K562 (cell line): ENCODE results near the gene ZBTB20. TPM values are rescaled to one million over a fixed set of nuclear protein-coding genes. Genes with fewer than 3 reads are reported as not detected.

Experiments
- ATAC-seq: fragments of 200-7000 bp; cut with Tn5 transposase; 3 replicates; pipeline ENCODE4 v1.9.1; 2020; ENCODE audit warnings: moderate library complexity
- BruUV-seq: library from RNA; stranded (reverse); fragments of 400-500 nt; replicated peaks from 2 replicates; lab custom pipeline; 2021; lab: Mats Ljungman, UMichigan
- CTCF ChIA-PET: fragments of 300-600 bp; formaldehyde crosslinking; extraction: SDS; loops from one replicate; lab custom pipeline; 2021; ENCODE audit warnings: low intra/inter-chr PET ratio; lab: Yijun Ruan, JAX
- POLR2A ChIA-PET: fragments of 300-600, 350-650 bp; sonication (Branson Sonifier 250); formaldehyde crosslinking; extraction: SDS; loops from one replicate; lab custom pipeline; 2021; ENCODE audit warnings: antibody characterized with exemption, inconsistent platforms; lab: Yijun Ruan, JAX
- DNase-seq, 4 experiments: peaks; one replicate each; pipeline versions ENCODE4 v3.0.0 to v3.0.0-alpha.2; 2011 to 2018; ENCODE audit warnings: low spot score in 3 of 4, mixed read lengths in 3 of 4; ENCODE audit errors: extremely low read depth in 1 of 4
- FAIRE-seq: peaks from 2 replicates; lab custom pipeline; 2011; peaks lifted over from hg19 to GRCh38; lab: Jason Lieb, UNC
- H2AFZ ChIP-seq: 2 replicates; pipeline ENCODE4 v1.6.0; 2011; ENCODE audit warnings: low read depth, low read length, control low read depth, inconsistent platforms
- H3K27ac ChIP-seq: fragments of 200-600 bp; 3 replicates; pipeline ENCODE4 v1.8.0; 2011; ENCODE audit warnings: low read depth, mild to moderate bottlenecking, control low read depth, inconsistent platforms, low read length, moderate library complexity, mixed read lengths; ENCODE audit errors: extremely low read depth
- H3K27me3 ChIP-seq, 2 experiments: fragments of 300-600 bp in 1 of 2; 2 replicates in 1 of 2; 3 replicates in 1 of 2; pipeline versions ENCODE4 v1.6.0 to v1.8.0; 2011; ENCODE audit warnings: inconsistent platforms in 2 of 2, low read length in 2 of 2, mild to moderate bottlenecking in 1 of 2, mixed read lengths in 1 of 2, moderate library complexity in 1 of 2; ENCODE audit not compliant: control insufficient read depth in 2 of 2, insufficient read depth in 2 of 2
- H3K36me3 ChIP-seq: fragments of 300-600 bp; 3 replicates; pipeline ENCODE4 v1.8.0; 2011; ENCODE audit warnings: mild to moderate bottlenecking, low read length, inconsistent platforms; ENCODE audit not compliant: control insufficient read depth, insufficient read depth
- H3K4me1 ChIP-seq, 2 experiments: fragments of 200-600 bp in 1 of 2; replicated peaks in 1 of 2; 2 replicates in 1 of 2; 3 replicates in 1 of 2; pipeline versions ENCODE4 v1.5.1 to v1.8.0; 2011; ENCODE audit warnings: inconsistent platforms in 2 of 2, low read length in 2 of 2, mild to moderate bottlenecking in 1 of 2, mixed read lengths in 1 of 2, moderate library complexity in 1 of 2; ENCODE audit not compliant: control insufficient read depth in 2 of 2, insufficient read depth in 2 of 2
- H3K4me2 ChIP-seq: 2 replicates; pipeline ENCODE4 v1.6.1; 2011; ENCODE audit warnings: low read length, control low read depth, inconsistent platforms, mixed read lengths; ENCODE audit not compliant: insufficient read depth
- H3K4me3 ChIP-seq: fragments of 200-600 bp; sonication (generic), shearing (Covaris generic); 2 replicates; pipeline ENCODE4 v1.5.1; 2016; ENCODE audit warnings: control low read depth, inconsistent platforms
- H3K79me2 ChIP-seq: fragments of 200-600 bp; 3 replicates; pipeline ENCODE4 v1.8.0; 2011; ENCODE audit warnings: low read length, inconsistent platforms; ENCODE audit not compliant: control insufficient read depth, insufficient read depth
- H3K9ac ChIP-seq, 2 experiments: 2 replicates each; pipeline versions ENCODE4 v1.6.0 to v1.6.1; 2011; ENCODE audit warnings: low read depth in 2 of 2, low read length in 2 of 2, control low read depth in 1 of 2, inconsistent platforms in 1 of 2, mild to moderate bottlenecking in 1 of 2, mixed read lengths in 1 of 2; ENCODE audit not compliant: insufficient read depth in 1 of 2
- H3K9me1 ChIP-seq: one replicate; pipeline ENCODE4 v1.6.0; 2011; ENCODE audit warnings: inconsistent platforms, mild to moderate bottlenecking, low read length, moderate library complexity; ENCODE audit not compliant: control insufficient read depth, insufficient read depth
- H3K9me3 ChIP-seq: replicated peaks from 2 replicates; pipeline ENCODE4 v1.5.1; 2011; ENCODE audit warnings: low read depth, low read length, inconsistent platforms; ENCODE audit not compliant: control insufficient read depth, insufficient read depth
- H4K20me1 ChIP-seq: replicated peaks from 2 replicates; pipeline ENCODE4 v1.6.1; 2011; ENCODE audit warnings: low read length, inconsistent platforms, mixed read lengths; ENCODE audit not compliant: control insufficient read depth, insufficient read depth
- ATF4 ChIP-seq: fragments of 450-650 bp; formaldehyde crosslinking; IDR thresholded peaks from 2 replicates; pipeline ENCODE4 v1.4.0; 2022; ENCODE audit warnings: mild to moderate bottlenecking, moderate library complexity
- ATF6 ChIP-seq: sonication (generic); formaldehyde crosslinking; IDR thresholded peaks from 2 replicates; pipeline ENCODE4 v1.4.0; 2020; ENCODE audit warnings: mild to moderate bottlenecking, missing genetic modification reagents
- DDX20 ChIP-seq: fragments of 450-650 bp; IDR thresholded peaks from 2 replicates; pipeline ENCODE4 v1.6.1; 2016; ENCODE audit warnings: missing genetic modification characterization, low read depth, mild to moderate bottlenecking, missing compliant biosample characterization, moderate library complexity
- DNMT1 ChIP-seq: fragments of 450-650 bp; IDR thresholded peaks from 2 replicates; pipeline ENCODE4 v1.6.1; 2016; ENCODE audit warnings: antibody characterized with exemption, mild to moderate bottlenecking
- HLTF ChIP-seq: fragments of 450-650 bp; IDR thresholded peaks from 2 replicates; pipeline ENCODE4 v1.6.1; 2016
- HNRNPUL1 ChIP-seq: fragments of 200-400 bp; formaldehyde crosslinking; IDR thresholded peaks from 2 replicates; pipeline ENCODE4 v1.6.1; 2017; ENCODE audit warnings: low read length
- LARP7 ChIP-seq: fragments of 450-650 bp; IDR thresholded peaks from 2 replicates; pipeline ENCODE4 v1.6.1; 2016
- MYNN ChIP-seq, 2 experiments: sonication (generic); formaldehyde crosslinking in 1 of 2; IDR thresholded peaks; 2 replicates each; pipeline versions ENCODE4 v1.5.0 to v1.6.1; 2016 to 2020; ENCODE audit warnings: antibody characterized with exemption in 1 of 2, missing genetic modification reagents in 1 of 2
- NFIX ChIP-seq: fragments of 250-450 bp; sonication (Bioruptor Pico); IDR thresholded peaks from 2 replicates; pipeline ENCODE4 v1.4.0; 2020; ENCODE audit warnings: low read depth, mild to moderate bottlenecking, moderate library complexity
- RBM14 ChIP-seq: fragments of 200-400 bp; formaldehyde crosslinking; IDR thresholded peaks from 2 replicates; pipeline ENCODE4 v1.6.1; 2018; ENCODE audit warnings: low read depth, mild to moderate bottlenecking, low read length, moderate library complexity, borderline replicate concordance; ENCODE audit not compliant: insufficient read depth
- SREBF1 ChIP-seq: fragments of 150-350 bp; IDR thresholded peaks from 2 replicates; pipeline ENCODE4 v1.6.1; 2014; ENCODE audit warnings: antibody characterized with exemption, low read depth, low read length, borderline replicate concordance
- STAT5B ChIP-seq: fragments of 250-450 bp; sonication (Bioruptor Pico); IDR thresholded peaks from 2 replicates; pipeline ENCODE4 v1.8.0; 2021; ENCODE audit warnings: mild to moderate bottlenecking, inconsistent platforms
- TEAD4 ChIP-seq, 2 experiments: sonication (generic) in 1 of 2; formaldehyde crosslinking in 1 of 2; IDR thresholded peaks; 2 replicates each; pipeline versions ENCODE4 v1.6.1 to v1.8.0; 2012 to 2022; ENCODE audit warnings: borderline replicate concordance in 1 of 2, inconsistent platforms in 1 of 2, low read length in 1 of 2, mild to moderate bottlenecking in 1 of 2, missing genetic modification reagents in 1 of 2
- TRIM25 ChIP-seq: fragments of 450-650 bp; IDR thresholded peaks from 2 replicates; pipeline ENCODE4 v1.7.0; 2016; ENCODE audit warnings: borderline replicate concordance
- ZC3H8 ChIP-seq: fragments of 450-650 bp; IDR thresholded peaks from 2 replicates; pipeline ENCODE4 v1.6.1; 2017
- ZFPM2 ChIP-seq: fragments of 250-450 bp; sonication (Bioruptor Pico); IDR thresholded peaks from 2 replicates; pipeline ENCODE4 v1.5.1; 2022; ENCODE audit warnings: mild to moderate bottlenecking
- ZNF146 ChIP-seq: IDR thresholded peaks from one replicate; pipeline ENCODE4 v1.6.1; 2018; ENCODE audit warnings: missing compliant biosample characterization; ENCODE audit not compliant: unreplicated experiment
- ZNF444 ChIP-seq: fragments of 250-450 bp; sonication (Bioruptor Pico); IDR thresholded peaks from 2 replicates; pipeline ENCODE4 v1.4.0; 2020; ENCODE audit warnings: mild to moderate bottlenecking, moderate library complexity
- ZNF717 ChIP-seq: fragments of 250-450 bp; sonication (Bioruptor Pico); IDR thresholded peaks from 2 replicates; pipeline ENCODE4 v1.5.0; 2021
- WGBS: fragments of 100-300 bp; shearing (Covaris generic); methylation state at CpG from one replicate; pipeline ENCODE4 v1.1.6; 2016; ENCODE audit warnings: low coverage, mixed read lengths; ENCODE audit not compliant: insufficient coverage; ENCODE audit errors: missing lambda C conversion rate; 5-methylcytosine and 5-hydroxymethylcytosine counted together
- in situ Hi-C: fragments of 300-500 bp; cut with MboI; formaldehyde crosslinking; loops from 4 replicates; pipeline ENCODE4 v1.15.0; 2018; ENCODE audit warnings: inconsistent platforms, mixed read lengths
- intact Hi-C: fragments of 100-400 bp; cut with micrococcal nuclease; formaldehyde crosslinking; loops from 2 replicates; pipeline ENCODE4 v1.14.2; 2022
- polyA plus RNA-seq, 8 experiments: library from polyadenylated mRNA; depleted of rRNA in 4 of 8; stranded (reverse) in 5 of 8; unstranded in 3 of 8; fragments of >200 nt; fragmentation: Nextera tagmentation in 2 of 8; fragmentation: Illumina TruSeq in 1 of 8; extraction: Ambion mirVana in 2 of 8; extraction: Trizol in 1 of 8; gene quantifications; 2 replicates each; pipeline versions ENCODE4 v1.2.1 to v1.2.3, GENCODE V29; 2011 to 2014; ENCODE audit warnings: inconsistent platforms in 1 of 8, missing spikeins in 1 of 8
- total RNA-seq, 7 experiments: library from RNA; depleted of rRNA in 6 of 7; stranded (reverse); fragments of >200 nt in 6 of 7; fragmentation: Illumina TruSeq in 2 of 7; extraction: Trizol in 2 of 7; gene quantifications; 2 replicates each; pipeline versions ENCODE4 v1.2.1 to v1.2.3, GENCODE V29; 2011 to 2021; ENCODE audit warnings: low replicate concordance in 1 of 7

The ZBTB20 gene
- total and polyA plus RNA-seq, 9 of the 15 experiments (the other 6 are each of a cell fraction or from before 2014, with no cell fraction given): 0.17 to 1.7 (median 0.45) TPM

GRCh38 chr3:114394551-114394950 is 752.5 kb downstream of the ZBTB20 start (continued):
- no peak for TF ChIP-seq ZFPM2 (CRISPR knock-in tag)
- TF ChIP-seq ATF4: no peak
- no peak for TF ChIP-seq ZNF717 (CRISPR knock-in tag)
- no peak for TF ChIP-seq DDX20 (tag)
- TF ChIP-seq HLTF: no peak
- TF ChIP-seq DNMT1: no peak
- no peak for TF ChIP-seq LARP7
- TF ChIP-seq SREBF1: no peak
- no peak for TF ChIP-seq RBM14
- no peak for TF ChIP-seq TEAD4 (IDR thresholded peaks at IDR 0.05; ENCODE audit: low read length)
- no peak for TF ChIP-seq TEAD4 (CRISPR knock-in tag; IDR thresholded peaks at IDR 0.05; ENCODE audit: borderline replicate concordance)
- TF ChIP-seq MYNN (IDR thresholded peaks at IDR 0.05): no peak
- TF ChIP-seq MYNN (CRISPR knock-in tag; IDR thresholded peaks at IDR 0.05): no peak

- CTCF ChIA-PET: no interaction called here
- Histone ChIP-seq H3K9ac (no peak overlapping the region), H4K20me1 (no peaks in the 10 kb centered on the region), H3K27me3 (no peaks in the 10 kb centered on the region), H2AFZ (no peak overlapping the region), H3K9me1 (no peaks in the 10 kb centered on the region), H3K27ac (no peak overlapping the region), H3K4me2 (no peak overlapping the region), H3K36me3 (no peaks in the 10 kb centered on the region), H3K4me1 (no peaks in the 10 kb centered on the region), H3K4me3 (no peak overlapping the region), H3K9me3 (no peaks in the 10 kb centered on the region), H3K79me2 (no peaks in the 10 kb centered on the region)
- no TSS peak for BruUV-seq
- DNase-seq: no peak
- POLR2A ChIA-PET: interaction anchor here (0.6 kb wide), 1 partner anchor 536 kb away, joined by 4 read pairs; no protein-coding TSS in a partner anchor
- intact Hi-C loops: no loop called here
- ATAC-seq: no peak
- in situ Hi-C loops: no loop called here
- 0% methylated on average over 4 of the region's 7 CpGs for WGBS
- FAIRE-seq: no peak
- TF ChIP-seq ZC3H8 (no peak), HNRNPUL1 (no peak), NFIX (no peak), STAT5B (no peak), TRIM25 (no peak), ZNF444 (CRISPR knock-in tag) (no peak), ZNF146 (CRISPR knock-in tag) (no peak), ATF6 (CRISPR knock-in tag) (no peak)
These were observed 753.6 kb downstream of the ZBTB20 start for GRCh38 chr3:114393367-114394072.
